ENCODE measurements around the gene SUN3.

The SUN3 gene

DNA sequence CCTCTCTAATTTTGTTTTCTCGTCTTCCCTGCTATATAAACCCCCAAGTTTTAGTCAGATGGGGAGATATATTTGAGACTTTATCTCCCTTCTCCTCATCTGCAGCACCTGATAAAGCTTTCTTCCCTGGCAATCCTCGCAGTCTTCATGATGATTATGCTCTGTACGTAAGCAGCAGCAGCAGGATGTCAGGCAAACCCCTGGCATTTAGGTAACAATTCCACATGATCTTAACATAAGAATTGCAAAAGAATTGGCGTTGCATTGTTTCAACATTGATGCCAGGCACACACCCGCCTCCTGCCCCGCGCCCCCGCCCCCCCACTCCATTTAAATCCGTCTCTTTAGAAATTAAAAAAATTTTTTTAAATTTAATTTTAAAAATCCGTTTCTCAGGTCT, 86.8 kb downstream of the SUN3 start:
- DNase-seq, result no peak

DNA sequence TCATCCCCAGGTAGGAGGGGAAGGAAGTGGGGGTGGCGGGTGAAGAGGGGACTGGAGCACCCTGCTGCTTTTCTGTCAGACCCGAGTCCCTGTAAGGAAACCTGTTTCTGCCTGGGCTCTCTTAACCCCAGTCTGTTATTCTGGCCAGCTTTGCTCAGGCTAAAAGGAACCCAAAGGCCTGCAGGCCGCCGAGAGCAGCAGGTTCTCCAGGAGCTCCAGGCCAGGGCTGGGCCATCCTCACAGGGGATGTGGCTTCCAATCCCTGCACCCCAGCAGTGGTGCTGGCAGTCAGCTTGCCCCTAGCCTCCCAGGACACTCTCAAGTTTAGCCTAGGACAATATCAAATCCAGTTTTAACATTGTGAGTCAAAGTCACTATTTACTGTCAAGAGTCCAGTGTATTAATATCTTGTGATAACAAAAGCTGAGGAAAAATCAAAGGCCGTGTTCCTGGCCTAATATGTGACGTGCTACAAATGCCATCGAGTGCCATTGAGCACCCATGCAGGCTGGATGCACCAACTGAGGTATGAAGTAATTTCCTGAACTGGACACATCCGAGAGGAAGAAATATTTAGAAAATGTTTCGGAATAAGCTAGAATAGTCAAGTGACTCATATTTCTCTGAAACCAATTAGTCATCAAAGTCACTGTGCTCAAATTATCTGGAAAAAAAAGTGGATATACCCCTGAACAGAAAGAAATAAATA, 87.6 kb downstream of the SUN3 start:
- no peak for DNase-seq

DNA sequence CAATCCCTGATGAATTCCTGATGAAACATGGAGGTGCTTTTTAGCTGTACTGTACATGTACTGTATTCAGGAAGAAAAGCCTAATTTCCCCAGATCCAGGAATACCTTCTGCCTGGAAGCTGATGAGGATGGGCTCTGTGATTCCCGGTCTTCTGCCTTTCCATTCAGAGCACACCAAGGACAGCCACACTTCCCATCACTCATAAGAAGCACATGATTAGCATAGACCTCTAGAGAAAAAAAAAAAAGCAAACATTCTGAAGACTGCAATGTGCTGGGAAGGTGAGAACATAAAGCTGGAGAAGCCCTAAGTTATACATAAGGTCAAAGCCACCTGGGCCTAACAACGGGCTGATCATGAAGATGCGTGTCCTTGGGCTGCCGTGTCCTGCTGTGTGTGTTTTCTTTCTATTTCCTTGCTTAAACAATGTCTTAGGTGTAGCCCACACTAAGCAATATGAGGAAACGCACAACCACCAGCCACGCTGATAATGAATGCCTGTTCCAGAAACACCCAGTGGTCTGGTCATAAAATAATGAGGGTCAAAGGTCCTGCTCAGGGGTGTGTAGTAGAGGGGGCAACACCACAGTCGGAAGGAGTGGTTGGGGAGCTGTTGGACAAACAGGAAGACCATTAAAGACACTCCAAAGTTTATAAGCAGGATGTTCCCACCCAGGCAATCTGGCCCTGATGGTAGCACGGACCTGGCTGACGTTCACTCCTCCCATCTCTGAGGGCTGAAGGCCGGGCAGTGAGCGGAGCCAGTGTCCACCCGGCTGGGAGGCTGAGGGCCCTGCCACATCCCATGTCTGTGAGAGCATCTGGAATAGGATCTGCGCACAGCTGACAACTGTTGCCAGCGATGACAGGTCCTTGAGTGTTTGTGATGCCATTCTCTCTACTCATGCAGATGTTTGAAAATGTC, 88.6 kb downstream of the SUN3 start:
- DNase-seq, result no peak

DNA sequence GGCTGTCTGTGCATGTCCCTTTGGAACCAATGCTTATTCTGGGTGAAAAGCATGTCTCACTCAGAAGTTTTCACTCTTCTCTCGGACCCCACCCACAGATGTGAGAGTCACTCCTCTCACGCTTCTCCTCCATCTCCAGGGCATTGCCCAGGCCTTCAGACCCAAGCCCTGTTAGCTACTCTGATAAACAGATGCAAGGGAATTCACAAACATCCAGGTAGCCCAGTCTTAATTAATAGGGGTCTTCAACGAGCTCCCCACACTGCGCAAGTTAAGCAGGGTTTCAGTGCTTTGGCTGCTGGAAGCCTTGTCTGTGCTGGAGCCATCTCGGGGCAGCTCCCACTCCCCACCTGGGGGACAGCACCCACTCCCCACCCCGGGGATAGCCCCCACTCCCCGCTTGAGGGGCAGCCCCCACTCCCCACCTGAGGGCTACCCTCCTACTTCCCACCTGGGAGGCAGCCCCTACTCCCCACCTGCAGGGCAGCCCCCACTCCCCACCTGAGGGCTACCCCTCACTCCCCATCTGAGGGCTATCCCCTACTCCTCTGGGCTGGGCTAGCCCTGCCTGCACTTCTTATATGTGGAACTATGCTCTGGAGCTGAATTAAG, 89.4 kb downstream of the SUN3 start:
- no peak for DNase-seq

DNA sequence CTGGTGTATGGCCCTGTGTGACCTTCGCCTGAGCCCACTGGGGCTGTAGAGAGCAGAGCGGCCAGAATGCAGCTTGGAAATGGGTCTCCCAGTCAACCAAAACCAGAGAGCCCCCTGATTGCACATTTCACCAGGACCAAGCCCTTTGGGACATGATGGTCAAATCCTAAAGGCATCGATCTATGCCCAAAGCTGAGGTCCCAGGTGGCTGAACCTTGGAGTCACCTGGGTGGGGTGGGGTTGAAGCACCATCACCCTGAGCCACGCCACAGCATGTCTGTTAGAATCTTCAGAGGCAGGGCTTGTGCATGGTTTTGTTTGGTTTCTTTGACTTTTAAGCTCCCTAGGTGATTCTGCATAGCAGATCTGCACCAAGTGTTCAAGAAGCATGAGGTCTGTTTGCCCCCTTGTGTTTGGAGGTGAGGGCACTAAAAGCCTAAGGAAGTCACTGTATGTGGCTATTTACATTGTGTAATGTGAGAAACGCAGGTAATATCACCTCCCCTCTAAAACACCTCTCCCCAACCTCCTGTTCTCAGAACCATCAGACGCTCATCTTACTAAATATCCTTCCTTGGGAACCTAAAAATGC, 90.2 kb downstream of the SUN3 start:
- DNase-seq, result no peak

DNA sequence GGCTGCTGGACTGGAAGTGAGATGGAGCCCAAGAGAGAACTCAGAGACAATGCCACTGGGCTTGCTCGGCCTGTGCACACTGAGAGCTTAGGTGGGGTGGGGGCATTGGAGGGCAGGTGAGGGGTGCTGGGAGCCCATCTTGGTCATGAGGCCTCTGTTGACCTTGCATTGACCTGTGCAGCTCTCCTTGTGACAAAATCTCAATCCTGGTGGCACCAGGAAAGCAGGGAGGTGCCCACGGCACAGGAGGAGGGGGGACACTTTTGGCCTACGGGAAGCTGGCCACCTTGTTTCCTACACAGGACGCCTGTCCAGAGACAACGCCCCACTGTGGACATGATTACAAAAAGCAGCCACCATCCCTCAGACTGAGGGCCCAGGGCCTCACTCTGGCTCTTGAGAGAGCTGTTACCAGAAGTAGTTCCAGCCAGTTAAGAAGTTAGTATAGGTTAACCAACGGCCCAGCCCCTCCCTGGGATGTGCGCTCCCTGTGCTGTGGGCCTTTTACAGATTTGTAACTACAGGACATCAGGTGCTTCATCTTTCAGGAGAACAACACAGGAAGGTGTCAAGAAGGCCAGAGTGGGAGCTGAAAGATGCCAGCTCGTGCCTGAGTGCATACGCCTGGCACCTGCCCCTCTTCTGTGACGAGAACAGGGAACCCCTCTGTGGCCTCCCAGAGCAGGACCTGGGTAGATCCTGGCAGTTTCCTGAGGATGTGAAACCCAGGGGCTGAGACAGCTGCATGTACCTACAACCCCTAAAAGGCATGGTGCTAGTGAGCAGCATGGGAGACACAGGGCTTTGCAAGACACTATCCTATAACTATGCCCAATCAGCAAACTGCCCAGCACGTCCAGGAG, 91.0 kb downstream of the SUN3 start:
- DNase-seq, result no peak

Data from stimulated activated CD4-positive, alpha-beta T cell treated with anti-CD3 and anti-CD28 coated beads, Interleukin-1b, Interleukin-23, amount 100 ng/mL, for 48 hours (primary cell).